Prostate gland (tissue), 2 donors: ENCODE results near the gene CYP3A4. TPM values are rescaled to one million over a fixed set of nuclear protein-coding genes. Genes with fewer than 3 reads are reported as not detected.
"Not testable (repeated sequence)": the region's sequence is repeated elsewhere in the genome, so short reads cannot be mapped to it uniquely, and the experiment has no call there.

Source experiments
- DNase-seq: peaks from one replicate; pipeline ENCODE4 v3.0.0-alpha.2; 2019; ENCODE audit warnings: low spot score
- H3K27ac ChIP-seq, 2 donors: fragments of 200-600 bp; sonication (generic); 2 replicates each; pipeline ENCODE4 v1.5.1; 2017 to 2019
- H3K27me3 ChIP-seq: fragments of 200-600 bp; sonication (generic); replicated peaks from 2 replicates; pipeline ENCODE4 v1.5.1; 2019; ENCODE audit not compliant: insufficient read depth
- H3K36me3 ChIP-seq, 2 donors: fragments of 200-600 bp; sonication (generic); 1 replicate in 1 of 2; 2 replicates in 1 of 2; pipeline versions ENCODE4 v1.5.1 to v1.8.1; 2017 to 2019
- H3K4me1 ChIP-seq: fragments of 200-600 bp; sonication (generic); replicated peaks from 2 replicates; pipeline ENCODE4 v1.5.1; 2019
- H3K4me3 ChIP-seq, 2 donors: fragments of 200-600 bp; sonication (generic); 2 replicates each; pipeline ENCODE4 v1.5.1; 2017 to 2019
- H3K9me3 ChIP-seq: fragments of 200-600 bp; sonication (generic); 2 replicates; pipeline ENCODE4 v1.5.1; 2017
- CTCF ChIP-seq, 4 experiments: fragments of 200-600 bp in 2 of 4; fragments of 450-650 bp in 2 of 4; sonication (generic) in 2 of 4; IDR thresholded peaks; 1 replicate in 3 of 4; 2 replicates in 1 of 4; pipeline ENCODE4 v1.5.1; 2016 to 2019; ENCODE audit warnings: antibody characterized with exemption in 4 of 4, mild to moderate bottlenecking in 2 of 4, moderate library complexity in 2 of 4
- POLR2A ChIP-seq: fragments of 450-650 bp; IDR thresholded peaks from one replicate; pipeline ENCODE4 v1.6.1; 2016; ENCODE audit warnings: antibody characterized with exemption, mild to moderate bottlenecking
- POLR2AphosphoS5 ChIP-seq: sonication (generic); formaldehyde crosslinking; IDR thresholded peaks from one replicate; pipeline ENCODE4 v1.6.1; 2017; ENCODE audit warnings: antibody characterized with exemption
- WGBS: methylation state at CpG from one replicate; pipeline ENCODE4 v1.1.5; 2018; 5-methylcytosine and 5-hydroxymethylcytosine counted together
- intact Hi-C: fragments of 100-400 bp; cut with DNase I; formaldehyde crosslinking; loops from one replicate; pipeline ENCODE4 v1.14.2; 2022
- total RNA-seq, 2 donors: library from RNA; depleted of rRNA; stranded (reverse); fragments of >200 nt; gene quantifications; one replicate each; pipeline ENCODE4 v1.1.0, GENCODE V29; 2016

The CYP3A4 gene
- total RNA-seq, 2 donors from 2014 or later = not detected

GRCh38 chr7:99730238-99730810 is 53.7 kb downstream of the CYP3A4 start:
- TF ChIP-seq CTCF (IDR thresholded peaks at IDR 0.05) (no peak), POLR2A (no peak), POLR2AphosphoS5 (no peak)
- no peaks in the 10 kb centered on the region for H3K27me3 ChIP-seq
- no peak overlapping the region for H3K27ac ChIP-seq
- WGBS = 43% methylated on average over 1 of the region's 1 CpG
- no peak overlapping the region for H3K4me3 ChIP-seq
- H3K4me1 ChIP-seq = no peaks in the 10 kb centered on the region
- no peaks in the 10 kb centered on the region for H3K9me3 ChIP-seq
- intact Hi-C loops = no loop called here
- no peak for DNase-seq
- no peaks in the 10 kb centered on the region for H3K36me3 ChIP-seq

GRCh38 chr7:99729486-99730237 is 54.3 kb downstream of the CYP3A4 start:
- TF ChIP-seq POLR2AphosphoS5 (peak; percentile 15), CTCF (IDR thresholded peaks at IDR 0.05) (no peak), POLR2A (no peak)
- intact Hi-C loops = no loop called here
- no peaks in the 10 kb centered on the region for H3K9me3 ChIP-seq
- DNase-seq = peak; percentile 61
- no peaks in the 10 kb centered on the region for H3K27me3 ChIP-seq
- peak overlapping the region in 1 of 2 donors; percentile 4 for H3K27ac ChIP-seq
- WGBS = 32% methylated on average over 5 of the region's 5 CpGs
- H3K36me3 ChIP-seq = no peaks in the 10 kb centered on the region
- no peak overlapping the region for H3K4me3 ChIP-seq
- H3K4me1 ChIP-seq = no peaks in the 10 kb centered on the region

GRCh38 chr7:99728615-99729014 is 55.4 kb downstream of the CYP3A4 start:
- Histone ChIP-seq H3K27ac (no peak overlapping the region), H3K9me3 (no peaks in the 10 kb centered on the region), H3K4me3 (no peak overlapping the region), H3K36me3 (no peaks in the 10 kb centered on the region), H3K27me3 (no peaks in the 10 kb centered on the region), H3K4me1 (no peaks in the 10 kb centered on the region)
- intact Hi-C loops = no loop called here
- peak; percentile 25 for DNase-seq
- WGBS = 70% methylated on average over 2 of the region's 2 CpGs
- peak; percentile 27 for TF ChIP-seq POLR2AphosphoS5
- TF ChIP-seq CTCF (IDR thresholded peaks at IDR 0.05) = no peak
- TF ChIP-seq POLR2A = no peak

- DNase-seq, H3K27ac ChIP-seq, H3K4me1 ChIP-seq, H3K9me3 ChIP-seq, intact Hi-C loops, H3K4me3 ChIP-seq, H3K27me3 ChIP-seq, H3K36me3 ChIP-seq: not testable (repeated sequence)
- WGBS = 90% methylated on average over 6 of the region's 6 CpGs
Measured at GRCh38 chr7:99723201-99723600, 60.8 kb downstream of the CYP3A4 start.

- TF ChIP-seq CTCF (IDR thresholded peaks at IDR 0.05) (no peak), POLR2A (no peak), POLR2AphosphoS5 (no peak)
- intact Hi-C loops = no loop called here
- Histone ChIP-seq H3K4me3 (no peak overlapping the region), H3K27ac (no peak overlapping the region), H3K27me3 (no peaks in the 10 kb centered on the region), H3K9me3 (no peaks in the 10 kb centered on the region), H3K4me1 (no peaks in the 10 kb centered on the region), H3K36me3 (no peaks in the 10 kb centered on the region)
- no peak for DNase-seq
- WGBS = 52% methylated on average over 5 of the region's 5 CpGs
Measured at GRCh38 chr7:99720800-99721595, 63.0 kb downstream of the CYP3A4 start.
